ENCODE results near the gene SCFD2.
"Not testable (repeated sequence)": the region's sequence is repeated elsewhere in the genome, so short reads cannot be mapped to it uniquely, and the experiment has no call there.

SCFD2 gene

DNA sequence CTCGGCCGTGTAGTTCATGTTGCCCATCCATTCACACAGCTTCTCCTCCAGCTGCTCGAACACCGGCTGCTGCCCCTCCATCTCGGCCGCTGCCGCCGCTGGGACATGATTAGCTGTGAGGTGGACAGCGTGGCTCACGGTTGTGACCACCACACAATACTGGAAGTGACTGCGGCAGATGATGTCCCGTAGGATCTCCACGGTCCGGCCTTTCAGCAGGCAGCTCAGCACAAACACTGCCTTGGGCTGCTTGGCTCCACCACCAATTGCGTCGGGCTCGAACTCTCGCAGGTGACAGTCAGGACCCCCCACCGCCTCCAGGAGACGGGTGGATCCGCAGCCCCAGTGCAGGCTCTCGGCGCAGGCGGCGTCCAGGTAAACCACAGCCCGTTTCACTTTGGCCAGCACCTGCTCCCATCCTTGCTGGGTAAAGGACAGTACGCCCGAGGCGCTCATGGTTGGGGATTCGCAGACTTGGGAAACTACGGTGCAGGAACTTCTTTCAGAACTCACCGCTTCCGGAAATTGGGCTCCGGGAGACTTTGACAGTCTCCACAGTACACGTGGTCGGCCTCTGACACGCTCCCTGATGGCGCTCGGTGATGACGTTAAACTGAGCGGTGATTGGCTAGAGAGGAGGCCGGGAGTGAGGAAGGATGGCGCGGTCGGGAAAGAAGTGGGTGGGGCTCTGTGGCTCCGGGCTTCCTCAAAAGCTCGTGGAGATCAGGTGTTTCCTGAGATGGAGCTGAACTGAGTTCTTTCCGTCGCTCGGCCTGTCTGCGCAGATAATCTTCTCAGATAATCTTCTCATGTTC lies at the start of gene SCFD2:
Gene SCFD2, minus strand, starts transcription at position 576 of the 815 bp plus-strand sequence.
- DNase-seq (ENCODE audit: low read depth) = peak; percentile 83
- H3K4me3 ChIP-seq (ENCODE audit: low read depth, low read length) = peak within 1 kb of the TSS; percentile 98

DNA sequence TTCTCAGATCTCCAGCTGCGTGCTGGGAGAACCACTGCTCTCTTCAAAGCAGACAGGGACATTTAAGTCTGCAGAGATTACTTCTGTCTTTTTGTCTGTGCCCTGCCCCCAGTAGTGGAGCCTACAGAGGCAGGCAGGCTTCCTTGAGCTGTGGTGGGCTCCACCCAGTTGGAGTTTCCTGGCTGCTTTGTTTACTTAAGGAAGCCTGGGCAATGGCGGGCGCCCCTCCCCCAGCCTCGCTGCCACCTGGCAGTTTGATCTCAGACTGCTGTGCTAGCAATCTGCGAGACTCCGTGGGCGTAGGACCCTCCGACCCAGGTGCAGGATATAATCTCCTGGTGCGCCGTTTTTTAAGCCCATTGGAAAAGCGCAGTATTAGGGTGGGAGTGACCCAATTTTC lies 43.6 kb upstream of the SCFD2 start:
- not testable (repeated sequence) for H3K4me3 ChIP-seq (ENCODE audit: low read depth, low read length); DNase-seq (ENCODE audit: low read depth)

DNA sequence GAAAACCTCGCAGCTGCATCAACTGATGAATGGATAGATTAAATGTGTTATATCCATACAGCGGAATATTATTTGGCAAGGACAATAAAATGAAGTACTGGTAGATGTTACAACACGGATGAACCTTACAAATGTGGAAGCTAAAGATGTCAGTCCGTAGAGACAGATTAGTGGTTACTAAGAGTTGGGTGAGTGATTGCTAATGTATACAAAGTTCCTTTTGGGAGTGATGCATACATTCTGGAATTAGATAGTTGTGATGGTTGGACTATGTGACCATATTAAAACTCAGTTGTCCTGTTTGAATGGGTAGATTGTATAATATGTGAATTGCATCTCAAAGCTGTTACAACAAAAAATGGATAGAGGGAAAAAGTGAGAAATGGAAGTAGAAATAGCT lies 14.4 kb upstream of the SCFD2 start:
- DNase-seq (ENCODE audit: low read depth) = no peak
- no peak overlapping the region for H3K4me3 ChIP-seq (ENCODE audit: low read depth, low read length)

DNA sequence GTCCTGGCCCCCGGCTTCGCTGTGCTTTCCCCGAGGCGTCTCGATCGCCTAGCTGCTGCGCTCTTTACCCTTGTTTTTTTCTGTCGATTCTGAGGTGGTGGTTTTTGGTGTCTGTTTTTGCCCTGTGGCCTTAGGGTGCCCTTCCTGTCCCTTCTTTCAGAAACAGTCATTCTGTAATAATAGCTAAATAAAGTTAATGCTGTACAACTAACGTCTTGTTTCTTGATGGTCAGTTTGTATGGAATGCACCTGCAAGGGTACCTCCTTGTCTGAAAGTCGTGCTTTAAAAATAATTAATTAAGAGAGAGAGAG lies 12.3 kb upstream of the SCFD2 start:
- no peak for DNase-seq (ENCODE audit: low read depth)
- H3K4me3 ChIP-seq (ENCODE audit: low read depth, low read length) = peak overlapping the region; percentile 93

DNA sequence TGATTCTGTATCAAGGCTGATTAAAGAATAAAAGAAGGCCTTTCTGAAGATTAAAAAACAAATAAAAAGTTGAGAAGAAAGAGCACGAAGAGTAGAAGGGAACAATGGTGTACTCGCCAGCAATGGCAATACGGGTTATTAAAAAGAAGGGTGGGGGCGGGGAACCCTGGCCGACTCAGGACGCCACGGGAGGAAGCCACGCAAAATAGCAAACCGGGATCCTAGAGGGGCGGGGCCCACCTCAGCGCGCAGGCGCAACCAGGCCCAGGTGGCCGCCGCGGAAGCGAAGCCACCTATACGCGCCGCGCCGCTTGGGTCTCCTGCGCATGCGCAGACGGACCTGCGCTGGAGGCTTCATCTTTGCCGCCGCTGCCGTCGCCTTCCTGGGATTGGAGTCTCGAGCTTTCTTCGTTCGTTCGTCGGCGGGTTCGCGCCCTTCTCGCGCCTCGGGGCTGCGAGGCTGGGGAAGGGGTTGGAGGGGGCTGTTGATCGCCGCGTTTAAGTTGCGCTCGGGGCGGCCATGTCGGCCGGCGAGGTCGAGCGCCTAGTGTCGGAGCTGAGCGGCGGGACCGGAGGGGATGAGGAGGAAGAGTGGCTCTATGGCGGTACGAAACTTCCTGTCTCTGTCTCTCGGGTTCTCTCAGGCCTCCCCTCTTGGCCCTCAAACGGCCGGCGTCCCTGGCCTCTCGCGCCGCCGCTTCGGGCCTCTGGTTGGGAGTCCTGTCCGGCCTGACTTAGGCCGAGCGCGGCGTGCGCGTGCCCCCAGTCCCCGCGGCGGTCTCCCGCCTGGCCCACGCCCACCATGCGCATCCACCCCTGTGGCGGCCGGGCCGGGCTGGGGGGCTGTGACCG lies 11.7 kb upstream of the SCFD2 start, which contains the start of gene FIP1L1:
Gene FIP1L1, plus strand, starts transcription at position 323 of the 852 bp plus-strand sequence. Its CDS starts 198 bp downstream, at position 521.
- peak within 1 kb of the TSS; percentile 93 for H3K4me3 ChIP-seq (ENCODE audit: low read depth, low read length)
- peak; percentile 65 for DNase-seq (ENCODE audit: low read depth)

DNA sequence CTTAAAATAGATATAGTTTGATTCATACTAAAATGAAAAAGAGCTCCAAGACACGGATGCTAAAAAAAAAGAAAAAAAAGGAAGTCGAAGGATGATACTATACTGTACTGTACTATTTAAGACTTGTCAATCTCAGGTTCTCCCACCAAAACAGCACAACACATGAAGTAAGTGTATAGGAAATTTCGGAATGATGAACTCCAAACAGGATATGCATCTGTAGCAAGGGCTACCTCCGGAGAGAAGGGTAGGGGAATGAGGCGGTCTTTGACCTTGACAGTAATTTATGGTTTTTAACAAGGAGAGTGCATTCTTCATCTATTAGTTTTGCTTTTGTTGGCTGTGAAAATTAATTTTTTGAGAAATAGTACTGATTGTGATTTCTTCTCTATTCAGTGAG lies 11.0 kb upstream of the SCFD2 start:
- H3K4me3 ChIP-seq (ENCODE audit: low read depth, low read length) = peak overlapping the region; percentile 93
- no peak for DNase-seq (ENCODE audit: low read depth)

DNA sequence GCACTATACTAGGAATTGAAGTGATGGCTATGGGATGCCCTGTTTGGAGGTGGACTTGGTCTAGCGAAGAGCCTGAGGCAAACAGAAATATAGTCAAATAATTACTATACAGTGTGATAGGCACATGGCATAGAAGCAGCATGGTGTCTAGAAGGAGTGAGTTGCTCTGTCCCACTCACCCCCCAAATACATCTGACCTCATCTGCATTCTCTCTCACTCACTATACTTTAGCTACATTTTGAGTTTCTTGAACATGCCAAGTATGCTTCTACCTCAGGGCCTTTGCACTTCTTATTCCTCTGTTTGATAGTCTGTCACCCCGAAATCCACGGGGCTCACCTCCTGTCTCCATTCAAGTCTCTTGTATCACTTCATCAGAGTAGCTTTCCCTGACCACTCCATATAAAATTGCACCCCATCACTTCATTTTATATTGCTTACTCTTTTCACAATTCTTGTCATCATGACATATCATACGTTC lies 9.0 kb upstream of the SCFD2 start:
- no peak for DNase-seq (ENCODE audit: low read depth)
- H3K4me3 ChIP-seq (ENCODE audit: low read depth, low read length) = no peak overlapping the region

DNA sequence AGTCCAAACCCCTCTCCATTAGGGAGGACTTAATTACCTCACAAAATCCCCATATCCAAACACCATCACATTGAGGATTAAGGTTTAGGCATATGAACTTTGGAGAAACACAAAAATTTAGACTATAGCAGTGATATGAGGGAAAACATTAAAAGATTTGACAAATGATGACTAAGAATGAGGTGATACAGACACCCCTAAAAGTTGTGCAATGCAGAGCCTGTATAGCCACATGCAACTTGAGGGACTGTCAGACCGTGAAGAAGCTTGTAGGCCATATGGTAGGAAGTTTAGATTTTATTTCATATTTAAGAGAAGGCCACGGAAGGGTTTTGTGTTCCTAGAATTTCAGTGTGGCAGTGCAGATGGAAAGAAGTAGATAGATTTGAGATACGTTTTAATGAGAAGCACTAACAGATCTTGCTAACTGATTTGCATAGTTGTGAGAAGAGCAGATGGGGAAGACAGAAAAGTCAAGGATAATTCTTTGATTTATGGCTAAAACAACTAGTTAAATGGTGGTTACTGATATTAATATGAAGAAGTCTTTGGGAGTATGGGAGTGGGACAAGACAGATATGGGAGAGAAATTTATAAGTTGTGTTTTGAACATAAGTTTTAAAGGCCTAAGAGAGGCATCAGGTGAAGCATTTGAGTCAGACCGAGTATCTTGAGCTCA lies 6.1 kb upstream of the SCFD2 start:
- DNase-seq (ENCODE audit: low read depth) = no peak
- H3K4me3 ChIP-seq (ENCODE audit: low read depth, low read length) = no peak overlapping the region

DNA sequence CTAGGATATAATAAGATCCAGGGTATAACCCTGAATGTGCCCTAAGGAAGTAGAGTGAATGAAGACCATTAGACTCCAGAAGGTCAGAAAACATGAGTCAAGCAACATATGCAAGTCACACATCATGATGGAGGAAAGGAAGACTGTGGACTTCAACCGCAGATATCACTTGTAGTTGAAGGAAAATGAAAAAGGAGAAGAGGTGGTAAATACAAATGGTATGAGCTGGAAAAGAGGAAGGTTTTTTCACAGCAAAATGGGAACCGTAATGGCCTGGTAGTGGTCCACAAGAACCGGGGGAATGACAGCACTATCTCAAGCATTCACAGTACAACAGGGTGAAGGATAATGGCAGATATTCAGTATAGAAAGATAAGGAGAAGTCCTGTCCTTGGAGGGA lies 5.2 kb upstream of the SCFD2 start:
- DNase-seq (ENCODE audit: low read depth) = no peak

DNA sequence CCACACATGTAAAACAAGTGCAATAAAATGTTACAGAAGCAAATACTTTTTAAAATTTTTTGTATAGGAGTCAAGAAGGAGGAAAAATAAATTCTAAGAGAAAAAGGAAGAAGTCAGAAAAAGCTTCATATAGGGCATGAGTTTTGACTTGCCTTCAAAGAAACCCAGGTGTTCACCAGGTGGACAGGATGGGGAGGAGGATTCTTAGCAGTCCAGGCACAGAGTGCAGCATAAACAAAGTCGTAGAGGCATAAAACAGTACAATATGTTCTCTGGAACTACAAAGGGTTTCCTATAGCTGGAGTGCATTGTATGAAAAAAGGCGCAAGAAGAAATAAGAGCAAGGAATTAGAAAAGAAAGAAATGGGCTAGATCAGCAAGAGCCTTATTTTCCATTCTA lies 1.9 kb upstream of the SCFD2 start:
- no peak for DNase-seq (ENCODE audit: low read depth)

More for the DNA sequence above, 5.2 kb upstream of the SCFD2 start:
- H3K4me3 ChIP-seq (ENCODE audit: low read depth, low read length) = no peak overlapping the region

DNA sequence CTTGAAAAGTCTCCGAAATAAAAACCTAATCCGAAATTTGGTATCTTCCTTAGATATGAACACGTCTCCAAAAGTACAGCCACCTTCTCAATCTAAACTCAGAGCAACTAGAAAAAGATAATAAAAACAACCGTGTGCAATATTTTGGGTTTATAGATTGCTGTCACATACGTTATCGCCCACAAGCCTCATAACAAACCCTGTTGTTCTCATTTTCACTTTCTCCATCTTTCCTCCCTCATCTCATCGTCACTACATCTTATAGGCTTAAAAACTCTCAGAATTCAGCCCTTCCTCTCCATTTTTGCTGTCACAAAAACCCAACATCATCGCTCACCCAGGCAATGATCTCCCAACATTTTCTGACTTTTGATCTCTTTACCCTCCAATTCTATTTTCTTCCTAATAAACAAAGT lies 448 bp upstream of the SCFD2 start:
- DNase-seq (ENCODE audit: low read depth) = no peak
- H3K4me3 ChIP-seq (ENCODE audit: low read depth, low read length) = peak overlapping the region; percentile 98

More for the DNA sequence above, 1.9 kb upstream of the SCFD2 start:
- H3K4me3 ChIP-seq (ENCODE audit: low read depth, low read length) = no peak overlapping the region

DNA sequence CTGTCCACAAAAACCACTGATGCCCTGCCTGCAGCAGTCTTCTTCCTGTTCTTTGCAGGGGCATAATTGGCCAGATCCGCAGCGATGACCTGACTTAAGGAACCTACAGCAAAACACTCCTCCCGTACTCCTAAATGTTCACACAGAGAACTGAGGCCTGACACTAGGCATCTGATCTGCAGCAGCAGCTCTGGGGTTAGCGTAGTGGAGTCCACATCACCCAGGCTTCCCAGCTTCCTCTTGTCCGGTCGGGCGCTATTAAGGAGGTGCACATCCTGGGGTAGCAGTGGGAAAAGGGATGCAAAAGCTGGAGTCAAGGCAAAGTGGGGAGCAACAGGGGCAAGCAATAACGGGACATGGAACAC lies 758 bp downstream of the SCFD2 start:
- DNase-seq (ENCODE audit: low read depth) = no peak

DNA sequence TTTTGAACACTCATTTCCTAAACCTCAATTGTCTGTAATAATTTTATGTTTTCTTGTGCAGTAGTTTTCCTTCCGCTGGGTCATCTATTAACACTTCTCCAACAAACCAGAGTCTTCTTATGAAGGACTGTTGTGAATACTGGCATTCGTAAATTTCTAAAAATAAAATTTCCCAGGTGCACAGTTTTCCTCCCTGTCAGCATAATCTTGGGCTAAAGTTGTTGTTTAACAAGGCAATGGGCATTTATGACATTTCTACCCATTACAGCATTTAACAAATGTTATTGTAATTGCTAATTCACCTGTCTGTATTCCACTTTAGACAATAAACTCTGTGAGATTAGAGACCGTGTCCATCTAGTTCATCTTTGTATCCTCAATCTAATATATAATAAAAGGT lies 1.2 kb downstream of the SCFD2 start:
- no peak for DNase-seq (ENCODE audit: low read depth)
- peak overlapping the region; percentile 98 for H3K4me3 ChIP-seq (ENCODE audit: low read depth, low read length)

More for the DNA sequence above, 758 bp downstream of the SCFD2 start:
- H3K4me3 ChIP-seq (ENCODE audit: low read depth, low read length) = peak overlapping the region; percentile 98

DNA sequence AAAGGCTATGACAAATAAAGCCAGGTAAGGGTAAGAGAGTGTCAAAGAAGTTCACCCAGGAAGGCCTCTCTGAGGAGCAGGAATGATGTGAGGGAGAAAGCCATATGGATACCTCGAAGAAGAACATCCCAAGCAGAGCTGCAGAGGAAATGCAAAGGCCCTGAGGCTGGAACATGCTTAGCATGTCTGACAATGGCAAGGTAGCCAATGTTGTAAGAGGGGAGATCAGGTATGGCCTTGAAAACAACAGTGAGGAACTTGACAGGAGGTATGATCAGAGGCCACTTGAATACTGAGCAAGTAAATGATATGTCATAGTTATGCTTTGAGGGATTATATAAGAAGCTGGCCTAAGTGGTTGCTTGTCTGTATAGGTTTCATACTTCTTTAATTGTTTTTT lies 3.8 kb downstream of the SCFD2 start:
- H3K4me3 ChIP-seq (ENCODE audit: low read depth, low read length) = no peak overlapping the region
- no peak for DNase-seq (ENCODE audit: low read depth)

DNA sequence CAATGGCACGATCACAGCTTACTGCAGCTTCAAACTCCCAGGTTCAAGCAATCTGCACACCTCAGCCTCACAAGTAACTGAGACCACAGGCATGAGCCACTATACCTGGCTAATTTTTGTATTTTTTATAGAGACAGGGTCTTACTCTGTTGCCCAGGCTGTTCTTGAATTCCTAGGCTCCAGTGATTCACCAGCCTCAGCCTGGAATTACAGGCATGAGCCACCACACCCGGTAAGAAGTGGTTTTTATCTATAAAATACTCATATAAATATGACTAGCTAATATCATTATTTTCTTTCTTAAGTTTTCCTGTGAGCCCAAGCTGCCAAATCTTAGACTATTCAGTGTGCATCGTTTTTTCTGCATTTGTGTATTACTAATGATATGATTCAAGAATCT lies 4.4 kb downstream of the SCFD2 start:
- H3K4me3 ChIP-seq (ENCODE audit: low read depth, low read length) = no peak overlapping the region
- no peak for DNase-seq (ENCODE audit: low read depth)

DNA sequence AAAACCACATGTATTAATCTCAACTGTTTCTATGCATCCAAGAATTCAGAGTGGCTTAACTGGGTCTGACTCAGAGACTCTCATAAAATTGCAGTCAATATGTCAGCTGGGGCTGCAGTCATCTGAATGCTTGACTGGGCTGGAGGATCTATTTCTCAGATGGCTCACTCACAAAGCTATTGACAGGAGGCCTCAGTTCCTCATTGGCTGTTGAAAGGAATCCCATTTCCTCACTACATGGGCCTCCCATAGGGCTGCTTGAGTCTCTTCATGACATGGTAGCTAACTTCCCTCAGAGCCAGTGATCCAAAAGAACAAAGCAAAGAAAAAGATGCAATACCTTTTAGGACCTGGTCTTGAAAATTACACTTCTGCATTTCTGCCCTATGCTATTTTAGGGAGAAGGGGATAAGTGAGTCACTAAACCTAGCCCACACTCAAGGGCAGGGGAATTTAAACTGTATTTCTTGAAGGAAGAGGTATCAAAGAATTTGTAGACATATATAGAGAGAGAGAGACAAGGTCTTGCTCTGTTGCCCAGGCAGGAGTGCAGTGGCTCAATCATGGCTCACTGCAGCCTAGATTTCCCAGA lies 9.8 kb downstream of the SCFD2 start:
- no peak overlapping the region for H3K4me3 ChIP-seq (ENCODE audit: low read depth, low read length)
- no peak for DNase-seq (ENCODE audit: low read depth)

DNA sequence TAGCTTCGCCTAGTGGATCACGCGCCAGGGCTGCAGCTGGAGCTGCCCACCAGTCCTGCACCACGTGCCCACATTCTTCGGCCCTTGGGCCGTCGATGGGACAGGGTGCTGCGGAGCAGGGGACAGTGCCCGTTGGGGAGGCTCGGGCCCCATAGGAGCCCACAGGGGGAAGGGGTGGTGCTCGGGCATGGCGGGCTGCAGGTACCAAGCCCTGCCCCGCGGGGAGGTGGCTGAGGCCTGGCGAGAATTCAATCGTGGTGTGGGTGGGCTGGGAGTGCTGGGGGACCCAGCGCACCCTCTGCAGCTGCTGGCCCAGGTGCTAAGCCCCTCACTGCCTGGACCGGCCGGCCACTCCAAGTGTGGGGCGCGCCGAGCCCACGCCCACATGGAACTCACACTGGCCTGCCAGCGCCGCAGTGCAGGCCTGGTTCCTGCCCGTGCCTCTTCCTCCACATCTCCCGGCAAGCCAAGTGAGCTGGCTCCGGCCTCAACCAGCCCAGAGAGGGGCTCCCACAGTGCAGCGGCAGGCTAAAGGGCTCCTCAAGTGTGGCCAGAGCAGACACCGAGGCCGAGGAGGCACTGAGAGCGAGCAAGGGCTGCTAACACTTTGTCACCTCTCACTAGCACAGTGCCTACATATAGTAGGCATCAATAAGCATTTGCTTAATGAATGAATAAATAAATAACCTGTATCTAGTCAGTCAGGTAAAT lies 11.7 kb downstream of the SCFD2 start:
- no peak for DNase-seq (ENCODE audit: low read depth)
- H3K4me3 ChIP-seq (ENCODE audit: low read depth, low read length) = no peak overlapping the region

DNA sequence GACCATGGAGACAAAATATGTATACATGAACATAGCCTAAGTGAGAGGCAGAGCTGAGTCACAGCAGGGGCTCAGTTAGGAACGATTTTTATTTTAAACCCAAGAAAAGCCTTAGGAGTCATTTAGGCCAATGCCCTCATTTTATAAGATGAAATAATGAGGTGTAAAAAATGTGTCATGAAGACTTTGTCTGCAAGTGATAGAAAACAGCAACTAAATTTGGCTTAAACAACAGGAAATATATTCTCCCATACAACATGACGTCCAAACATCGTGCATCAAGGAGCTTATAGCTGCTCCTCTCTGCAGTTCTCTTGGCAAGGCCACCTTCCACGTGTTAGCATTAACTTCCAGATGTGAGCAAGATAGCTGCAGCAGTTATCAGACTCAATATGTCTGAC lies 16.8 kb downstream of the SCFD2 start:
- no peak overlapping the region for H3K4me3 ChIP-seq (ENCODE audit: low read depth, low read length)
- DNase-seq (ENCODE audit: low read depth) = no peak

DNA sequence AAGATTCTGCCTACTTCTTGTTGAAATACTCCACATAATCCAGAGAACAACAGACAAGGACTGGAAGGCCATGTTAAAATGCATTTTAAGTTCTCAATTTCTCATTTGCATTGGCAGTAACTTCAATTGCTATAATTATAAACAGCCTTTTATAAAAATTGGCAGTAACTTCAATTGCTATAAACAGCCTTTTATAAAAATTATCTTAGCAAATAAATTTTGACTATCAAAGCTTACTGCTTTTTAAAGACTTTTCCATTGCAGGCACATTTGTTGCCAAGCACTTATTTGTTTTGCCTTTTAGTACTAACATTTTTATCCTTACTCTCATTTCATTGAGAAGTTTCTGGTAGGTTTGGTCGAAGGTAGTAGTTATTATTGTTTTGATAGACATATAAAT lies 17.8 kb downstream of the SCFD2 start:
- no peak for DNase-seq (ENCODE audit: low read depth)
- no peak overlapping the region for H3K4me3 ChIP-seq (ENCODE audit: low read depth, low read length)
